A673 (cell line): ENCODE measurements around the gene SLIT3. TPM values are rescaled to one million over a fixed set of nuclear protein-coding genes. Genes with fewer than 3 reads are reported as not detected.

ENCODE experiments used
- BruUV-seq: library from RNA; stranded (reverse); fragments of 400-500 nt; replicated peaks from 2 replicates; lab custom pipeline; 2021; lab: Mats Ljungman, UMichigan
- CTCF ChIA-PET: fragments of 300-600 bp; sonication (Branson Sonifier 250); formaldehyde crosslinking; loops from one replicate; lab custom pipeline; 2022; ENCODE audit warnings: antibody characterized with exemption; lab: Charles Lee
- POLR2A ChIA-PET: fragments of 300-600 bp; sonication (Branson Sonifier 250); formaldehyde crosslinking; loops from one replicate; lab custom pipeline; 2022; ENCODE audit warnings: antibody characterized with exemption; ENCODE audit not compliant: low non-redundant PET; lab: Charles Lee
- DNase-seq: peaks from one replicate; pipeline ENCODE4 v3.0.0-alpha.2; 2015; ENCODE audit warnings: low spot score
- H3K27ac ChIP-seq: fragments of 200-600 bp; sonication (generic); 2 replicates; pipeline ENCODE4 v1.5.1; 2016; ENCODE audit warnings: mixed run types, low read depth, mild to moderate bottlenecking, mixed read lengths, antibody characterized with exemption, low read length; ENCODE audit not compliant: poor library complexity, severe bottlenecking
- H3K27me3 ChIP-seq: fragments of 200-600 bp; sonication (generic); replicated peaks from 2 replicates; pipeline ENCODE4 v1.6.1; 2017; ENCODE audit warnings: mixed run types, low read depth, mild to moderate bottlenecking, mixed read lengths, antibody characterized with exemption, low read length; ENCODE audit not compliant: insufficient read depth, poor library complexity
- H3K36me3 ChIP-seq: fragments of 200-600 bp; sonication (generic); 2 replicates; pipeline ENCODE4 v1.6.1; 2016; ENCODE audit warnings: mixed run types, mild to moderate bottlenecking, mixed read lengths, antibody characterized with exemption, low read length; ENCODE audit not compliant: insufficient read depth, poor library complexity, severe bottlenecking
- H3K4me1 ChIP-seq: fragments of 200-600 bp; sonication (generic); 2 replicates; pipeline ENCODE4 v1.6.1; 2017; ENCODE audit warnings: mixed run types, mild to moderate bottlenecking, mixed read lengths, antibody characterized with exemption, low read length; ENCODE audit not compliant: insufficient read depth, poor library complexity, severe bottlenecking
- H3K4me3 ChIP-seq: fragments of 200-600 bp; sonication (generic); 2 replicates; pipeline ENCODE4 v1.5.1; 2016; ENCODE audit warnings: low read depth, mixed run types, mild to moderate bottlenecking, mixed read lengths, low read length; ENCODE audit not compliant: poor library complexity, severe bottlenecking
- H3K9me3 ChIP-seq: fragments of 200-600 bp; sonication (generic); 2 replicates; pipeline ENCODE4 v1.6.1; 2016; ENCODE audit warnings: mixed run types, low read depth, mild to moderate bottlenecking, mixed read lengths, antibody characterized with exemption, low read length; ENCODE audit not compliant: poor library complexity, severe bottlenecking
- EZH2 ChIP-seq: fragments of 200-600 bp; sonication (generic); IDR thresholded peaks from 2 replicates; pipeline ENCODE4 v1.6.1; 2017; ENCODE audit warnings: borderline replicate concordance, low read depth, mild to moderate bottlenecking, mixed read lengths, antibody characterized with exemption, low read length; ENCODE audit not compliant: poor library complexity, severe bottlenecking
- intact Hi-C: fragments of 100-400 bp; cut with micrococcal nuclease; formaldehyde crosslinking; loops from one replicate; pipeline ENCODE4 v1.10.0; 2022; ENCODE audit not compliant: unreplicated experiment
- microRNA-seq: library from miRNA; unstranded; fragments of <30 nt; microRNA quantifications from one replicate; pipeline ENCODE4 v1.2.0, GENCODE V29; 2021
- total RNA-seq: library from RNA; stranded (reverse); gene quantifications from 2 replicates; pipeline ENCODE4 v1.2.3, GENCODE V29; 2021
- TF ChIP-seq, protein P1 (sequence below): fragments of 300-800, 200-600 bp; sonication (generic); conservative IDR thresholded peaks from 2 replicates; pipeline ENCODE4 v1.5.1; 2017; ENCODE audit warnings: low read depth, mild to moderate bottlenecking, antibody characterized with exemption, low read length, moderate library complexity, mixed read lengths

The SLIT3 gene
- total RNA-seq, 1 experiment from 2014 or later, result not detected

DNA sequence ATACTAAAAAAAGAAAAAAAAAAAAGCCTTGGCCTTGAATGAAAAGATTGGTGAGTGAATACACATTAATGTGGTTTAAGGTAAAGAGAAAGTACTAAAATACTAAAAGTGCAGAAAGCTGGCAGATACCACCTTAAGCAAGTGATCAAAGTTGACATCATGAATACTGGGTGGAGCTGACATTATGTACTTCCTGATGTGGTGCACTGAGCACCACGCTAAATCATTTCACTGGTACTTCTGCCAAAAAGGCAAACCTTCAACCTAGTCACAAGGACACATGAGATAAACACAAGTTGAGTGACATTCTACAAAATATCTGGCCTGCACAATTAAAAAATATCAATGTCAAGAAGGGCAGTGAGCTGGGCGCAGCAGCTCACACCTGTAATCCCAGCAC, 687.9 kb downstream of the SLIT3 start:
- DNase-seq, result no peak
- H3K4me1 ChIP-seq, result no peaks in the 10 kb centered on the region
- no peaks in the 10 kb centered on the region for H3K27me3 ChIP-seq
- H3K36me3 ChIP-seq, result no peaks in the 10 kb centered on the region
- H3K9me3 ChIP-seq, result no peaks in the 10 kb centered on the region
- no peak overlapping the region for H3K27ac ChIP-seq
- H3K4me3 ChIP-seq, result no peak overlapping the region
- intact Hi-C loops, result no loop called here
- ChIA-PET CTCF (no interaction called here), POLR2A (no interaction called here)
- TF ChIP-seq, protein P1, sequence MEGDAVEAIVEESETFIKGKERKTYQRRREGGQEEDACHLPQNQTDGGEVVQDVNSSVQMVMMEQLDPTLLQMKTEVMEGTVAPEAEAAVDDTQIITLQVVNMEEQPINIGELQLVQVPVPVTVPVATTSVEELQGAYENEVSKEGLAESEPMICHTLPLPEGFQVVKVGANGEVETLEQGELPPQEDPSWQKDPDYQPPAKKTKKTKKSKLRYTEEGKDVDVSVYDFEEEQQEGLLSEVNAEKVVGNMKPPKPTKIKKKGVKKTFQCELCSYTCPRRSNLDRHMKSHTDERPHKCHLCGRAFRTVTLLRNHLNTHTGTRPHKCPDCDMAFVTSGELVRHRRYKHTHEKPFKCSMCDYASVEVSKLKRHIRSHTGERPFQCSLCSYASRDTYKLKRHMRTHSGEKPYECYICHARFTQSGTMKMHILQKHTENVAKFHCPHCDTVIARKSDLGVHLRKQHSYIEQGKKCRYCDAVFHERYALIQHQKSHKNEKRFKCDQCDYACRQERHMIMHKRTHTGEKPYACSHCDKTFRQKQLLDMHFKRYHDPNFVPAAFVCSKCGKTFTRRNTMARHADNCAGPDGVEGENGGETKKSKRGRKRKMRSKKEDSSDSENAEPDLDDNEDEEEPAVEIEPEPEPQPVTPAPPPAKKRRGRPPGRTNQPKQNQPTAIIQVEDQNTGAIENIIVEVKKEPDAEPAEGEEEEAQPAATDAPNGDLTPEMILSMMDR, result no peak
- BruUV-seq, result no TSS peak

DNA sequence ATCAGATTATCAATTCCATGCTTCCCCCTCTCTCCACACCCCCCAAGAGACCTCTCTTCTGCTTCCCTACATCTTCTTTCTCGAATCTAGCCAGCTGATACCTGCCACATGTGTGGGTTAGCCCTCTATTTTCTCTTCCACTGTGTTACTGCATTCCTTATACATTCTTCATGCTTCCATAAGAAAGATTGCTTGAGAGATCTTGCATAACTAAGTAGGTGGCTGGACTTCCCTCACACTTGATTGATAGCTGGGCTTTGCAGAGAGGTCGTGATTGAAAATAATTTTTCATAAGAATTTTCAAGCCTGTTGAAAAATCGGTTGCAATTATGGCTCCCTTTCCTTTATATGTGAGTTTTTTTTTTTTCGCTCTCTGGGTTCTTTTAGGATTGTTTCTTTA, 688.8 kb downstream of the SLIT3 start:
- no peak for DNase-seq
- no TSS peak for BruUV-seq
- no peaks in the 10 kb centered on the region for H3K27me3 ChIP-seq
- TF ChIP-seq, protein P1, result no peak
- no peak for TF ChIP-seq EZH2
- ChIA-PET CTCF (no interaction called here), POLR2A (no interaction called here)
- no peaks in the 10 kb centered on the region for H3K36me3 ChIP-seq
- H3K27ac ChIP-seq, result no peak overlapping the region
- H3K9me3 ChIP-seq, result no peaks in the 10 kb centered on the region
- no peaks in the 10 kb centered on the region for H3K4me1 ChIP-seq
- intact Hi-C loops, result no loop called here
- H3K4me3 ChIP-seq, result no peak overlapping the region

Small RNAs within 50 kb of the gene (microRNA-seq; reads per million reads assigned to microRNA genes)
- gene MIR218-2 (0.81 reads per million), gene MIR585 (not detected)
